Measurements from ENCODE around the gene OR1N2.

GRCh38 chr9:122510502-122510901 lies 42.4 kb upstream of the OR1N2 start, which contains the start of gene OR1J2:
- TF ChIP-seq GATA2 (IDR thresholded peaks at IDR 0.05; ENCODE audit: low read depth, low read length) (no peak), GATA3 (IDR thresholded peaks at IDR 0.05; ENCODE audit: low read depth, low read length) (no peak)

Data from SH-SY5Y (cell line).